Stimulated activated CD4-positive, alpha-beta T cell treated with anti-CD3 and anti-CD28 coated beads, Interleukin-1b, Interleukin-23, amount 100 ng/mL, for 48 hours (primary cell): ENCODE results near the gene PTGER3.

ENCODE experiments used
- DNase-seq: peaks from one replicate; pipeline ENCODE4 v3.0.0-alpha.2; 2020

PTGER3 gene

DNA sequence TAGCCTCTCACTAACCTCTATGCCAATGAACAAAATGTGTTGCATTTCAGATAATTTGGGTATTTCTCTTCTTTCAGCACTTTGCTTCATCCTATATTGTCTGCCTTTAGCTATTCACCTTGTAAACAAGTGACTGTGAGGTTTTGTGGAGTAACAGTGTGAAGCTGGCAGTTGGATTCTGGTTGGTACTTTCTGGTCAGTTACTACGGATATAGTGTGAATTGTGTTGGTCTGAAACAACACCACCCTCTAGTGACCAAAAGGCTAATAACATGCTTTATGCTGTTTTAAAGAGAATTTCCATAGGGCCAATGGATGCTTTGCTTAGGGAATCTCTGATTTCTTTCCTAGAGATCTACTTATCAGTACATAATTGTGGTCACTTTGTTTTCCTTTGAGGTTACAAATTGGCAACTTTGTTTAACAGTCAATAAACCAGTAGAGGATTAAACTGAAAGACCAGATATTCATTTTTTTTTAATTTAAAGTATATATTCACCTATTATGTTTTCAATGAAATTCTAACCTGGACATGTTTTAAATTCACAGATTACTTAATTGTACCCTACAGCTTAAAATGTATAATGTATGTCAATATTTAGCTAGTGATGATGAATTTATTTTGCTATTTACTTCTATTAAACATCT lies 2.5 kb upstream of the PTGER3 start:
- DNase-seq = no peak

DNA sequence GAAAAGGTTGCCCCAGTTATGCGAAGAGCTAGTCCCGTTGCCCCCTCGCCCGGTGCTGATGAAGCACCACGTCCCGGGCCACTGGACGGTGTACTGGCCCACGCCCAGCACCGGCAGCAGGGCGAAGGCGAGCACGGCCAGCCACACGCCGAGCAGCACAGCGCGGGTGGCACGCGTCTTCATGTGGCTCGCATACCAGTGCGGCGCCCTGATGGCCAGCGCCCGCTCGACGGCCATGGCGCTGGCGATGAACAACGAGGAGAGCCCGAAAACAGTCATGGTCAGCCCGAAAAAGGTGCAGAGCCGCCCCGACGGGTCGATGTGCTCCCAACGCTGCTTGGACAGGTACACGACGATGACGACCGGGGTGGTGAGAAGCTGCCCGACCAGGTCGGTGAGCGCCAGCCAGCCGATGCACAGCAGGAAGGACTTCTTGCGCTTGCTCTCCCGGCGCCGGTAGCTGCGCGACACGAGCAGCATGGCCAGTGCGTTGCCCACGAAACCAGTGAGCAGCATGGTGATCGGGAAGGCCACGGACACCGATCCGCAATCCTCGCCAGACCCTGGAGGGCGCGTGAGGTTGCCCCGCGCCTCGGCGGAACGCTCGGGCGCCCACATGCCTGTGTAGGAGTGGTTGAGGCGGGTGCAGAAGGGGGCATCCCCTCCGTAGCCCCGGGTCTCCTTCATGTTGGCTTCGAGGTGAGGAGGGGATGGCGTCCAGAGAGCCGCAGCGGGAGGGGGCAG lies 553 bp downstream of the PTGER3 start:
- DNase-seq = peak; percentile 8

DNA sequence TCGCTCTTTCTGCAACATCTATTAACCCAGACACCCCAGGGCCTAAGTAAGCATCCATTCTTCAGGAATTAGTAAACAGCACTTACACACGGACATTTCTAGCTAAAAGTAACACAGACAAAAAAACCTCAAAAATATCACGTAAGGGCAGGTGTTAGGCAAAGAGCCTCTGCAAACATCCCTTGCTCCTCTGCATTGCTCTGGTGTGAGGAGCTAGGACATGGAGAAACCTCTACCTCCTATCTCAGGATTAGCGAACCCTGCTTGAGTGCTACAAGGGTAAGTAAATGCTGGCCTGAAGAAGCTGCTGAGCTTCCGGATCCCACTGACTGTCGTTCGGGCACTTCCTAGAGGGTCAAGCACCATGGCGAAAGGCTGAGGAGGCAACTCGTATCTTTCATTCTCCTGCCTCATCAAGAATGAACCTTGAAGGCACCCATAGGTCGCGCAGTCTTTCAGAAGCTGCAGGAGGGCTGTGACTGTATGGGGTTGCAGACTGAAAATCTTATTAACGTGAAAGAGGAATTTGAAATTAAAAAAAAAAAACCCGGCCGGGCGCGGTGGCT lies 2.1 kb downstream of the PTGER3 start:
- no peak for DNase-seq

DNA sequence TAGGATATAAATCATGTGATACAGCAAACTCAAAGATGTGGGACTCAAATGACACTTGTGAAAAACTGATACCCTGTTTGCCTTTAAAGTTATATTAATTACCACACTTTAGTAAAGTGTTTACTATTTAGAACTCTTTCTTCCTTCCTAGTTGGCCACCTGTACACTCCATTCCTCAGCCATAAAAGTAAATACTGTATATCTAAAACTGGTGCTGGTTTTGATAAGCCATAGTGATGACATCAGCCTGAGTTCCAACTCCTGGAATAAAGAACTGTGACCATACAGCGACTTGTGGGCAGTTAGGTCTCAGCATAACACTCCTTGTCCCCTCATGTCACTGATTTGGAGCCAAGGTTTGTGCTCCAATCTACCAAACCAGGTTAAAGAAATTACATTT lies 2.8 kb downstream of the PTGER3 start:
- no peak for DNase-seq

DNA sequence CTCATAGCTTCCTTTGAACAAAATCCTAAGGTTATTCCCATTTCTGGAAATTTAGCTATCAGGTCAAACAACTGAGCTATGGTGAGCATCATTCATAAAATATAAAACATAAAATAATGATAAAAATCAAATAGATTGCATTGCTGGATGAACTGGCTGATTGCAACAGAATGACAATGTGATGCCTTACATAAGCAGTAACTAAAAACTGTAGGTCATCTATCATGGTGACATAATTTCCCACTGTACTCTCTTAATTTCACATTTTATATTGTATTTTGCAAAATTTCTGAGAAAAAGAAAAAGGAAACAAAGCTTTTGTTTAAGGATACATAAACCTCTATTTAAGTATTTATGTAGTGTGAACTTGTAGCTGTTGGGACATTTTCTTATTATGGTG lies 4.6 kb downstream of the PTGER3 start:
- no peak for DNase-seq

DNA sequence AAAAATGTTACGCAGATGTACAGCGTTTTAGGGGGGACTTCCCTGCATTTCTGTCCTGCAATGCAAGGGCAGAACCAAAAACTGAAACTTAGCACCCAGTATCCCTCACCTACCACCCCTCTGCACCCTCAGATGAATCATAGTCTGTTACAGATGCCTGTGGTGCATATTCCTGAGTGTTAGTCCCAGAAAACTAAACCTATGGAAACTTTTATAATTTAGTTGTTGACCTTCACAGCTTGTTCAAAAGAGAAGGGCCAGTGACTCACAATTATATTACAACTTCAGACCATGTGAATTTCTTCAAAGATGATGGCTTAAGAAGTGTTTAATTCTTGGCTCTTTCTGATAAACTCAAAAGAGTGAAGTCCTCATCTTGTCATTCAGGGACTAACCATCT lies 5.8 kb downstream of the PTGER3 start:
- DNase-seq = no peak

DNA sequence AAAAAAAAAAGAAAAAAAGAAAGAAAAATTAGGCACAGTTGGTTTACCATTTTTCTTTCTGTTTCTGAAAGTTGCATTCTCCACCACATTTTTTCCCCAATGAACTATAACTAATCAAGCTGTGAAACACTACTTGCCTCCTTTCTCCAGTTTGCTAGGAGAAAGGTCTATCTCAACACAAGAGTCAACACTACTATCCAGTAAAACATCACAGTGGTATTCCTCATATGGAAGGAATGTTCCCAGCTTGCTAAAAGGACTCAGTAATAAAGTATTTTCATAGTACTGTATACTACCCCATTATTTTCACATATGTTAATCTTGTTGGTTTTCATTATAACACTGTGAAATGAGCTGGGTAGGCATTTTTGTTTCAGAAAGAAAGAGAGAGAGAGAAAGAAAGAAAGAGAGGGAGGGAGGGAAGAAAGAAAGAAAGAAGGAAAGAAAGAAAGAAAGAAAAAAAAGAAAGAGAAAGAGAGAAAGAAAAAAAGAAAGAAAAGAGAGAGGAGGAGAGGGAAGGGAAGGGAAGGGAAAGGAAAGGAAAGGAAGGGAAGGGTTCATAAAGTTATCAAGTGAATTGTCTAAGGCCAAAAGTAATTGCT lies 7.9 kb downstream of the PTGER3 start:
- no peak for DNase-seq

DNA sequence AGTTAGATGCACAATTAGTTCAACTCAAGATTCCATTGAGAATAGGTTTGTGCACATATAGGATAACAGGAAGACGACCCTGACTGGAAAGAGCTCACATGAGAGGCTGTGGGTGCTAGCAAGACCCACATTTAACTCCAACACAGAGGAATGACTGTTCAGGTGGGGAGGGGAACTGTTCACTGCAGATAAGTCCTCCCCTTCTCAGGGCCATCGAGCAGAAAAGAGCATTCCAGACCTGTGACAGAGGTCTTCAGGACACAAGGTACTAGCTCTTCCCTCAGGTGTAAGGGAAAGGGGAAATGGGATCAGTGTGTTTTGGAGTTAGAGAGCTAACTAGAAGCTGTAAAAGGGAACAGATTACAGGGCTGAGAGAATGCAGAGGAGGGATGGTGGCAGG lies 8.7 kb downstream of the PTGER3 start:
- no peak for DNase-seq

DNA sequence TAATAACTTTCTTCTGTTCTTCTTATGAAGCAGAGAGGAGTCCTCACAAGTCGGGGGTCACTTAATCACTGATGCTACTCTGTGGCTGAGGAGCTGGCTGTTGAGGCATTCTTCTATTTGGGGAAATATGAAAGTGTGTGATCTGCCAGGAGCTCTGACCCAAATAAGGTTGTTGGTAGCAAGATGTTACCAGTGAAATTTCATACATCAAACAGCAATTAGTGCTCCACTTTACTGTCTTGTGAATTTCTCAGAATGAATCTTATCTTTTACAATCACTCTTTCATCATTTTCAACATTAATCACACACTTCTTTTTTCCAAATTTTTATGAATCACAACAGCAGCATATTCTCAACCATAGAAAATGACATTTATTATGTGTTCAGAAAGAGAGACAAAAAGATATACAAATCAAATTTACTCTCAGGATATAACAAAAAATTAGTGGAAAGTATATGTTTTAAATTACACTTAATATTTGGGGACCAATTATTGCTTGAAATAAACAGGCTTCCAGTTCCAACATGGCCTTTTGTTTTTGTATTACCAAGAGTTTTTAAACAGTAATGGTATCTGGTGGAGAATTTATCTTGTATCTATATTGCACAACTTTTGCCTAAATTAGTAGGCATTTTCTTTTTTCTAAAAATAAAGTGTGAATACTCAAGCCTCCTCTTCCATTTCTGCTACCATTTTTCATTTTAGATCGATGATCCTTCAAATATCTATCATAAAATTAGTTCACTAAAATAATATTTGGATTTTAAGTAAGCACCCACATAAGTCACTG lies 9.6 kb downstream of the PTGER3 start:
- no peak for DNase-seq

DNA sequence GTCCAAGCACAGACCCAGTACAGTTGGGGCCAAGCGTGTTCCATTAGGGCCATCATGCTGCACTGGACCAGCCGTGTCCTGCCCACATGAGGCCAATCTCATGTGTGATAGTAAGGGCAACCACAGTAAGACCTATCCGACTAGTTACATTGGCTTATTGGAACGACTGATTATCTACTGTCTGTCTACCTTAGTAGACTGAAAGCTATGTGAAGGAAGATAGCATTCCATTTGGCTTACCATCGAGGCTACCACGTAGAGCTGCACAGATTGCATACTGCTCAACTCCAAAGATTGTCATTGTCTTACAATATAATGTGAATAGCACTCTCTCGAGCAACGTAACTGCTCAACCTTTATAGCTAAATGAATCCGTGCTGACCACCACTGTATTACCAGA lies 10.6 kb downstream of the PTGER3 start:
- DNase-seq = no peak

DNA sequence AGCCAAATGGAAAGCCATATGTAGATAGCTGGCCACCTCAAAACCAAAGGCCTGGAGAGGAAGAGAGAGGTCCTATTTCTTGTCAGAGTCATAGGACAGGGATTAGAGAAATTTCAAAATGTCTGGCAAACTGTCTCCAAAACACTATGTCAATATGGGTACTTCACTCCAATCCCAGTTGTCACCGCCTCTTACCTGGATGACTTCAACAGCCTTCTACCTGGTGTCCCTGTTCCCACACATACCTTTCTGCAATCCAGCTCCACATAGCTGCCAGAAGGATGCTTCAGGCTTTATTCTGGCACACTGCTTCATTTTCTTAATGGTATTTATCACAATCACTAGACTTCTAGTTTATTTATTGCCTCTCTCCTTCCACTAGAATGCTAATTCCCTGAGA lies 14.5 kb downstream of the PTGER3 start:
- DNase-seq = no peak

DNA sequence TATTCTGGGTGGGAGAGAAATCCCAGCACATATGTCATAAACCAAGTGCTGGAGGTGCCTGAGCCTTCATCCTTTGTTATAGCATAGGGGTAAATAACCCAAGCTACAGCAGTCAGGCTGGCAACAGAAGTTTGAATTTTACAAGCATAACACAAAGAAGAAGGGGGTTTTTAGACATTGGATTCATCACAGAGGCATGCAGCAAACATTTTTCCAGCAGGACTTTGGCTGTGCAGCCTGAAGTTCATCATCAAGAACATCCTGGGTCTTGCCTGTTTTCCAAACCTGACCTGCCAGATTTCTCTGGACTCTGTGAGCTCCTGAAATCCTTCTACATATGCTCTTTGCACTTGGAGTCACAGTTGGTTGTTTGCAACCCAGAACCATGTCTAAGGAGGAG lies 16.2 kb downstream of the PTGER3 start:
- DNase-seq = no peak

DNA sequence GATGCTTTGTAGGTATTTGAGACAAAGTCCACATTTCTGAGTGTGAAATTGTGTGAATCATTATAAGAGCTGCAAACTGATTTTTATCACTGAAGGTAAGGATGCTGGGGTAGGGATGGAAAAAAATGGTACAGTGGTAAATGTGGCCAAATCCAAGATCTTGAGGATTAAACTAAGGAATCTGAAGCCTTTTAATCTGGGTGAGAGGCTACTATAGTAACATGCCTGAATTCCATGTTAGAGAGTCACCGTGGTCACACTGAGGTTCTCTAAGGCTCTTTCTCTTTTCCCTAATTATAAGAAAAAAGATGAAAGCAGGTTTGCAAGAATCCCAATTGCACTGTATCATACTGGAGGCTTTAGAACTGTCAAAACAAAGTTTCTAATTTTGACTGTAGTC lies 17.6 kb downstream of the PTGER3 start:
- no peak for DNase-seq

DNA sequence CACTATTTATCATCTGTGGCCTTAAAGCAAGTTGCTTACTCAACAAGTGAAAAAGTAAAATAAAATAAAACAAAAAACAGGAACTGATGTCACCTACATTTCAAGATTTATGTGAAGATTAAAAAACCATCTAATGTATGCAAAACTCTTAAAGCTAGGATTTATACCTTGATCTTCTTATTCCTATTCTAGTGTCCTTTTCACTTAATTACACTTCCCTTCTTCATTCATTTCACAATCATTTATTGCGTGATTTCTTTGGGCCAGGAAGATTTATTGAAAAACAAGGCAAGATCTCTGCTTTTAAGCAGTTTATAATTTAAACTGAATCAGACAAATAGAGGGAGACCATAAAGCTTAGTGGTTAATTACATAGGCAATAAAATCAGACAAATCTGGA lies 18.6 kb downstream of the PTGER3 start:
- DNase-seq = no peak

DNA sequence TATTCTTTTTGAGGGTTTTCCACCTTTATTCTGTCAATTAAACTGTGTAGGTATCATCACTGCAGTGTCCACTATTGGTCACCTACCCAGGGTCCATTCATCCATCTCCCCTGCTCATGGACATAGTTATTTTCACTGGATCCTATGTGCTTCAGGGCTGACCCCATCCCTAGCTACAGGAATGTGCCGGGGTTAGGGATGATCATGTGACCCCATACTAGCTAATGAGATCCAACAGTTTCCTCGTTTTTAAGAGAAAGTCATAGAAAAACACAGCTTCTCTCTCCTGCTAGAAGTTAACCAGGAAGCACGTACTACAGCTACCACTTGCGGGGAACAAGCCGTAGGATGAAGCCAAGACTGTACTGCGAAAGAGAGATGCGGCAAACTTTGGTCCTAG lies 19.6 kb downstream of the PTGER3 start:
- DNase-seq = no peak

DNA sequence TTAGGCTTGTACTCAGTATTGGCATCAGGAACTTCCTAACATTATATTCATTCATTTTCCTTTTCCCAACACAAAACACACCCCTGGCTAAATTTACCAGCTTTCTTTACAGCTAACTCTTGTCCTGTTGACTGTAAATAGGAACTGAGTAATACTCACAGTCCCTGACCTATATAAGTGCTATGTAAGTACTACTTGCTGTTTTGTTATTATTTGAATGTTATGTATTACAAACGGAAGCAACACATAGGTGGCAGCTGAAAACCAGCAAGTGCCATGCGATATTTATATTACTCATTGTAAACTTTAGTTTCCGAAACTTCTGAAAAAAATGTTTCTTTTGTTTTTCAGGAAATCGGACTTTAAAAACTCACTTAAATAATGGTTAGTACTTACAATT lies 21.5 kb downstream of the PTGER3 start:
- no peak for DNase-seq

DNA sequence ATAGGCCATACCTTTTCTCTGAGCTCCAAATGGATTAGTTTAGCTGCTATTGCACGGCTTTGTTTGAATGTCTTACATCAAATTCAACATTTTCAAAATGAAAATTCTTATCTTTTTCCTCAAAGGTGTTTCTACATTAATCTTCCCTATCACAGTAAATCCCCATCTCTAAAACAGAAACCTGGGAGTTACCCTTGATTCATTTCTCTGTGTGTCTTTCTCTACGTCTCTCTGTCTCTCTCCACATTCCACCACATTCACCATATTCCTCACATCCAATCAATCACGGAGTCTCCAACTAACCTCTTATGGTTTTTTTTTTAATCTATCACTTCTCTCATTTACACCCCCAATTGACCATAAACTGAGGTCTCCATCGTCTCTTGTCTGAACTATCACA lies 24.1 kb downstream of the PTGER3 start:
- DNase-seq = no peak

DNA sequence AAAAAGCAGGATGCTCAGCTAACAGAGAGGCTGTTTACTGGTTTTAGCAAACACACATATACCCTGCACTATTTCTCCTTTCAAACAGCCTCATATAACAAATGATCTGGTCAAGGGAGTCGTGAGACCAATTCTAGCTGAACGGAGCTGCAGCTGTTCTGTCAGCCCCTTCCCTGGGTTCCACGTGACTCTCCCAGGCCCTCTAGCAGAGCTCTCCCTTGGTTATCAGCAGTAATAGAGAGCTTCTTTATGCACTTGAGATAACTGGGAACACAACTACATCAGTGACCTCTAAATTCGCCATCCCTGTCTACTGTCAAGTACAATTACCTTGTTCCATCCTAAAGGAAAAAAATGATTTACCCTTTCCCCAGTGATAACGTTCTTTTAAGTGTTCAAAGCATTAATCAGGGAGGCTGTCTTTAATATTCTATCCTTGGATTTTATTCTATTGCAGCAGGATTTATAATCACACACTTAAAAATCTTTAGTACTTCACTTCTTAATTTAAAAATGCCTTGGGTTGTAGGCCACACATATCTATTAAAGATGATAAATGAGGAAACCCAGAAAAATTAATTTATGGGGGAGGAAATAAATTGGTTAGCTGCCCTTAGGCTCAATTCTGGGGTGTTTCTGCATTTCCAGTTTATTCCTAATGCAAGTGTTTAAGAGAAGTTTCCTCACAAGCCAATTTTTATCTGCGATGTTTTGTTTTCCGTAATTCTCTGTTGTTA lies 28.2 kb downstream of the PTGER3 start:
- DNase-seq = no peak

DNA sequence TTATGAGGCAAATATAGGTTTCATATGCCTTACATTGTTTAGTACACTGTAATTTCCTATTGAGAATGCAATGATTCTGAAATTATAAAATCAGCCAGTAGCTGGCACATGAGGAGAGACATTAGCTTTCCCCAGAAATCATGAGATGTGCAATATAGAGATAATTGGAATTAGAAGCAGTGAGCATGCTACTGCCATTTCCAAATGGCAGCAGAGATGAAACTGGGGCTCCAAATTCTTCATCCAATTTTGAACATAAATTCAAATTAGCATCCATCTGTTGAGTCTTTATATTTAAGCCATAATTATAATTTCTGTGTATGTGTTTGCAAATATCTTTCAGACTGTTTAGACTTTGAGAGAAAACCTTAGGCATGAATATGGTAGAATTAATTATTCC lies 28.8 kb downstream of the PTGER3 start:
- DNase-seq = no peak

DNA sequence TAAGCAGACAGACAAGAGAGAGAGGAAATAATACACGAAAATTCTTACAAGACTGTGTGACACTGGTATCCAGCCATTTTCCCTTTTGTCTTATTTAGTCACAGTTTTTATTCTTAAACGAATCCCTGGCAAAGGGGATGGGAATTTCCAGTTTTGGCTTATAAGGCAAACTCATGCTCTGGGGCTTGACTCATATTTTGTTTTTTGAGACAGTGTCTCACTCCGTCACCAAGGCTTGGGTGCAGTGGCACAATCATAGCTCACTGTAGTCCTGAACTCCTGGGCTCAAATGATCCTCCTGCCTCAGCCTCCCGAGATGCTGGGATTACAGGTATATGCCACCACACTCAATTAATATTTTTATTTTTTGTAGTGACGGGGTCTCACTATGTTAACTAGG lies 31.9 kb downstream of the PTGER3 start:
- no peak for DNase-seq

DNA sequence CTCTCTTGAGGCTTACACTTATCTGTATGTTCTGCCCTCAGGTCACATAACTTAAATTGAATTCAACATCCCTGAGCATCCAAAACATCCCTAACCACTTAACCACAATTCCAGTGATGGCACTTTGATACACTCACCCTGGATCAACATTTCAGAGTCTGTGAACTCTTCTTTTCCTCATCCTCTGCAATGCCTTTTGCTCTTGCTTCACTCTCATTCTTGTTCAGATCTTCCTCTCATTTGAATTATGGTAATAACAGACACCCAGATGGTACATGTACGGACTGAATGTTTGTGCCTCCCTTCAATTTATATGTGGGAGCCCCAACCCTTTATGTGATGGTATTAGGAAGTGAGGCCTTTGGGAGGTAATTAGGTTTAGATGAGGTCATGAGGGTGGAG lies 33.4 kb downstream of the PTGER3 start:
- no peak for DNase-seq

DNA sequence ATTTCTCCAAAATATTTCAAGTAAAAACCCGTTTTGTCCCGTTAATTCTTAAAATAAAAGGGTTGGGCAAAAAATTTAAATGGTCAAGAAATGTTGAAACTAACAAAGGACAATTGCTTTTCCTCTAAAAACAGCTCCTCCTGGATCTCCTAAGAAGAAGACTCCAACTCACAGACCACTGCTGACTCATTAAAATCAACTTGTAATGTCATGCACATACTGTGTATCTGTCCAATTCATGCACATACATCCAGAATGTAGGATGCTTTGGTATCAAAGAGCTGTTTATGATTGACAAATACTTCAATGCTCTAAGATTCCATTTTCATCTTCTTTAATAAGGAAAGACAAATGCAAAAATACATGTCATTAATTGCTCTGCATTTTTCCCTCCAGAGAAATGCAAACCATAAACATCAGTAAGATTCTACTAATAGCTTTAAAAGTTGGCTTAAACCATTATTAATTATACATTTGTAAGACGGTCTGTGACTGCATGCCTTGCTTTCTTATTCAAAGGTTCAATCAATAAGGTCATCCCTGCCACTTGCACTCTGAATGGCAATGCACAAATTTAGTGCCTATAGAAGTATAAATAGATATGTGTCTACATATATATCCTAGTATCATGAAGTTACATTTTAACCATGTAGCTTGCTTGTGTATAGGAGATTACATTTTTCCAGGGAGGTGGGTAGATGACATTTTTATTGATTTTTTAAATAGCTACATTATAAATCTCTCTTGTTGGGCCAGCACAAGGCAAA lies 44.7 kb downstream of the PTGER3 start:
- no peak for DNase-seq
